Adipocyte (in vitro differentiated cells): ENCODE results near the gene DDX47.
"Not testable (repeated sequence)": the region's sequence is repeated elsewhere in the genome, so short reads cannot be mapped to it uniquely, and the experiment has no call there.

Experiments used
- DNase-seq: peaks from one replicate; pipeline ENCODE4 v3.0.0-alpha.2; 2015; ENCODE audit warnings: low read depth
- H3K27me3 ChIP-seq: replicated peaks from 2 replicates; pipeline ENCODE4 v1.7.0; 2013; ENCODE audit warnings: mild to moderate bottlenecking, low read length, moderate library complexity; ENCODE audit not compliant: control insufficient read depth, insufficient read depth
- H3K36me3 ChIP-seq: 2 replicates; pipeline ENCODE4 v1.7.0; 2013; ENCODE audit warnings: low read length, mild to moderate bottlenecking, moderate library complexity; ENCODE audit not compliant: control insufficient read depth, insufficient read depth, severe bottlenecking
- H3K4me1 ChIP-seq: 2 replicates; pipeline ENCODE4 v1.7.0; 2013; ENCODE audit warnings: mild to moderate bottlenecking, low read length, moderate library complexity; ENCODE audit not compliant: control insufficient read depth, insufficient read depth
- H3K4me3 ChIP-seq: 2 replicates; pipeline ENCODE4 v1.7.0; 2013; ENCODE audit warnings: mild to moderate bottlenecking, low read length, moderate library complexity
- H3K9ac ChIP-seq: 2 replicates; pipeline ENCODE4 v1.7.0; 2013; ENCODE audit warnings: mild to moderate bottlenecking, low read length, moderate library complexity
- H3K9me3 ChIP-seq: 2 replicates; pipeline ENCODE4 v1.7.0; 2013; ENCODE audit warnings: mild to moderate bottlenecking, low read length, moderate library complexity; ENCODE audit not compliant: control insufficient read depth

The DDX47 gene

GRCh38 chr12:12810553-12811021 is 2.6 kb upstream of the DDX47 start:
- no peak for DNase-seq
- Histone ChIP-seq H3K27me3 (no peaks in the 10 kb centered on the region), H3K4me1 (peaks cover 16% of the 10 kb centered on the region), H3K36me3 (no peaks in the 10 kb centered on the region), H3K9ac (no peak overlapping the region), H3K4me3 (no peak overlapping the region), H3K9me3 (no peaks in the 10 kb centered on the region)

DNA sequence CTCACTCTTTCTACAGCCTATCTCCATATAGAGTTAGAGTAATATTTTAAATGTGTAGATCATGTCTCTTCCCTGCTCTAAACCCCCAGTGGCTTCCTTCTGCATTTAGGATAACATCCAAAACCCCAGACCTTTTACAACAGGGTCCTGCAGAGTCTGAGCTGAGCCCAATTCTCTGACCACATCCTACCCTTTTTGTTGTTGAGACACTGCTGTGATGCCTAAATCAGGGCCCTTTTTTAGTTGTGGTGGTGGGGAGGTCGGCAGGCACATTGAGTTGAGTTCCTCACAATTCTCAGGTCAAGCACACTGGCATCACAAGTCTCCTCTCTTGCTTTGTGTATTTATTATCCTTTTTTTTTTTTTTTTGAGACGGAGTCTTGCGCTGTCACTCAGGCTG is 1.8 kb upstream of the DDX47 start:
- DNase-seq = no peak
- Histone ChIP-seq H3K4me1 (peaks cover 16% of the 10 kb centered on the region), H3K27me3 (no peaks in the 10 kb centered on the region), H3K36me3 (peaks cover 4% of the 10 kb centered on the region), H3K9me3 (no peaks in the 10 kb centered on the region), H3K9ac (no peak overlapping the region), H3K4me3 (no peak overlapping the region)

- Histone ChIP-seq H3K9ac (no peak overlapping the region), H3K4me1 (peaks cover 16% of the 10 kb centered on the region), H3K27me3 (no peaks in the 10 kb centered on the region), H3K9me3 (no peaks in the 10 kb centered on the region), H3K36me3 (peaks cover 9% of the 10 kb centered on the region), H3K4me3 (no peak overlapping the region)
- no peak for DNase-seq
Measured at GRCh38 chr12:12812174-12812573, 972 bp upstream of the DDX47 start.

DNA sequence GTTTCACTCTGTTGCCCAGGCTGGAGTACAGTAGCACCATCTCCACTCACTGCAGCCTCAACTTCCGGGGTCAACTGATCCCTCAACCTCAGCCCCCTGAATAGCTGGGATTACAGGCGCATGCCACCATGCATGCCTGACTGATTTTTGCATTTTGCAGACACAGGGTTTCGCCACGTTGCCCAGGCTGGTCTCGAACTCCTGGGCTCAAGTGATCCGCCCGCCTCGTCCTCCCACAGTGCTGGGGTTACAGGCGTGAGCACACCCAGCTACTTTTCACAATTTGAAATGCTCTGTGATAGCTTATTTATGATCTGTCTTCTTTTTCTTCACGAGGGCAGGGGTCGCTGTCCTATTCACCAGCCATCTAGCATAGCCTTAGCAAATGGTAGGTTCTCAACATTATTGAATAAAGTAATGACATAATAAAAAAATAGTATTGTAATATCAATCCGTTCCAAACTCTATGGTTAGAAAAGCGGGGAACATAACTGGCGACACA is 477 bp upstream of the DDX47 start:
- Histone ChIP-seq H3K36me3 (peaks cover 12% of the 10 kb centered on the region), H3K4me3 (no peak overlapping the region), H3K9ac (no peak overlapping the region), H3K4me1 (peaks cover 16% of the 10 kb centered on the region), H3K9me3 (no peaks in the 10 kb centered on the region), H3K27me3 (no peaks in the 10 kb centered on the region)
- DNase-seq = no peak

GRCh38 chr12:12817616-12818015 is 4.5 kb downstream of the DDX47 start:
- Histone ChIP-seq H3K4me3 (no peak overlapping the region), H3K4me1 (peaks cover 36% of the 10 kb centered on the region), H3K27me3 (no peaks in the 10 kb centered on the region), H3K9me3 (no peaks in the 10 kb centered on the region), H3K9ac (no peak overlapping the region), H3K36me3 (peaks cover 34% of the 10 kb centered on the region)
- DNase-seq = no peak

DNA sequence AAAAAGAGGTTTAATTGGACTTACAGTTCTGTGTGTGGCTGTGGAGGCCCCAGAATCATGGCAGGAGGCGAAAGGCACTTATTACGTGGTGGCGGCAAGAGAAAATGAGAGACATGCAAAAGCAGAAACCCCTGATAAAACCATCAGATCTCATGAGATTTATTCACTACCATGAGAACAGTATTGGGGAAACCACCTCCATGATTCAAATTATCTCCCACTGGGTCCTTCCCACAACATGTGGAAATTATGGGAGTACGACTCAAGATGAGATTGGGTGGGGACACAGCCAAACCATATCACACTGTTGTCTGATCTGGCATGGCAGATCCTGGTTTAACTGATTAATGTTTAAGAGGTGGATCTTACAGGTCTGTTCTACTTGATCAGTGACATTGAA is 5.6 kb downstream of the DDX47 start:
- H3K4me3 ChIP-seq = no peak overlapping the region
- peaks cover 45% of the 10 kb centered on the region for H3K36me3 ChIP-seq
- no peak for DNase-seq
- H3K9ac ChIP-seq = peak overlapping the region; percentile 45
- peaks cover 36% of the 10 kb centered on the region for H3K4me1 ChIP-seq
- no peaks in the 10 kb centered on the region for H3K9me3 ChIP-seq
- no peaks in the 10 kb centered on the region for H3K27me3 ChIP-seq

- H3K4me3 ChIP-seq = peak overlapping the region; percentile 20
- no peaks in the 10 kb centered on the region for H3K27me3 ChIP-seq
- DNase-seq = peak; percentile 34
- peaks cover 50% of the 10 kb centered on the region for H3K36me3 ChIP-seq
- peaks cover 31% of the 10 kb centered on the region for H3K4me1 ChIP-seq
- no peaks in the 10 kb centered on the region for H3K9me3 ChIP-seq
- H3K9ac ChIP-seq = peak overlapping the region; percentile 45
Measured at GRCh38 chr12:12819221-12819620, 6.1 kb downstream of the DDX47 start.

DNA sequence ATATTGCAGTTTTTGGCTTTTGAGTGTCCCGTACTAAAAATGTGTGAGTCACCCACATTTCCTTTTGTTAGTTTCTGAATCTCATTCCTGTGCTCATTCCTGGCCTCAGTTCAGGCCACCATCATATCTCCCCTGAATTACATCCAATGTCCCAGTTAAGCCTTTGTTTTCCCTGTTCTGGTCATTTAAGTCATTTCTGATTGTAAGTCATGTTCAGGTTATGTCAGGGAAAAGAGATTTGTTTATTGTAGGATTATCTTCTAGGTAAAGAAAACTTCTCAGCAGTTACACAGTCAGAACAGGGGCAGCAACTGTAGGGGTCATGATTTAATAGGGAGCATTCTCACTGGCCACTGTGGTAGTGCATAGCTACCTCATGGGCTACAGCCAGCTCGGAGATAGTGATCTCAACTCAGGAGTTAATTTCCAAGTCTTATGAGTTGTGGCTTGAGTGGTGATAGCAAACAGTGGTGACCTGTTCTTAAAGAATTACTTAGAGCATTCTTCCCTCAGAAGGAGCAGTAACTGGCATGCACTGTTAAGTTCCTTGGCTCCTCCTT is 6.7 kb downstream of the DDX47 start:
- Histone ChIP-seq H3K27me3 (no peaks in the 10 kb centered on the region), H3K4me3 (peak overlapping the region; percentile 20), H3K36me3 (peaks cover 57% of the 10 kb centered on the region), H3K9ac (peak overlapping the region; percentile 14), H3K9me3 (no peaks in the 10 kb centered on the region), H3K4me1 (peaks cover 27% of the 10 kb centered on the region)
- peak; percentile 79 for DNase-seq

- not testable (repeated sequence) for H3K27me3 ChIP-seq, DNase-seq, H3K9me3 ChIP-seq
- Histone ChIP-seq H3K36me3 (peaks cover 61% of the 10 kb centered on the region), H3K4me3 (peak overlapping the region; percentile 20), H3K4me1 (peaks cover 27% of the 10 kb centered on the region), H3K9ac (peak overlapping the region; percentile 14)
Measured at GRCh38 chr12:12820376-12820775, 7.2 kb downstream of the DDX47 start.

DNA sequence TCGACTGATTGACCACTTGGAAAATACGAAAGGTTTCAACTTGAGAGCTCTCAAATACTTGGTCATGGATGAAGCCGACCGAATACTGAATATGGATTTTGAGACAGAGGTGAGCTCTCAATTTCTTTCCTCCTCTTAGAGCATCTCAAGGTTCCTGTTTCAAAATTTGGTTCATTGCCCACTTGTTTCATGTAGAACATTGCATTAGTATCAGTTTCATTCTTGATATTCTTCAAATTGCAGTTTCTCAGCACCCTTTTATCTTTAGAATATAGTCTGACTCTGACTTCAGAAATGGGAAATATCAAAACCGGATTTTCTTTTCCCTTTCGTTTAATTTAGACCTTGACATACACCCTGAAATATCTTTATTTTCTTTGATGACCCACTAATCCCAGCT is 8.8 kb downstream of the DDX47 start:
- DNase-seq = no peak
- H3K4me1 ChIP-seq = peaks cover 27% of the 10 kb centered on the region
- no peaks in the 10 kb centered on the region for H3K27me3 ChIP-seq
- H3K9ac ChIP-seq = no peak overlapping the region
- no peaks in the 10 kb centered on the region for H3K9me3 ChIP-seq
- H3K4me3 ChIP-seq = no peak overlapping the region
- peaks cover 68% of the 10 kb centered on the region for H3K36me3 ChIP-seq

GRCh38 chr12:12822886-12823285 is 9.7 kb downstream of the DDX47 start:
- no peak for DNase-seq
- peaks cover 71% of the 10 kb centered on the region for H3K36me3 ChIP-seq
- no peak overlapping the region for H3K9ac ChIP-seq
- no peak overlapping the region for H3K4me3 ChIP-seq
- H3K4me1 ChIP-seq = peaks cover 27% of the 10 kb centered on the region
- H3K9me3 ChIP-seq = no peaks in the 10 kb centered on the region
- H3K27me3 ChIP-seq = no peaks in the 10 kb centered on the region

GRCh38 chr12:12823300-12823699 is 10.2 kb downstream of the DDX47 start:
- no peaks in the 10 kb centered on the region for H3K9me3 ChIP-seq
- H3K36me3 ChIP-seq = peaks cover 74% of the 10 kb centered on the region
- H3K9ac ChIP-seq = no peak overlapping the region
- H3K4me1 ChIP-seq = peaks cover 27% of the 10 kb centered on the region
- peak; percentile 34 for DNase-seq
- no peaks in the 10 kb centered on the region for H3K27me3 ChIP-seq
- no peak overlapping the region for H3K4me3 ChIP-seq
